NCI-H146 treated with DMSO at 0.1 percent for 48 hours (cell line): ENCODE measurements around the gene UCK1.
A peak's percentile ranks its signal among the peaks of the same experiment; 100 is the strongest.

ENCODE experiments used
- DNase-seq: peaks from one replicate; lab custom pipeline; 2025; ENCODE audit not compliant: unreplicated experiment; lab: John Stamatoyannopoulos, UW

UCK1 gene

DNA sequence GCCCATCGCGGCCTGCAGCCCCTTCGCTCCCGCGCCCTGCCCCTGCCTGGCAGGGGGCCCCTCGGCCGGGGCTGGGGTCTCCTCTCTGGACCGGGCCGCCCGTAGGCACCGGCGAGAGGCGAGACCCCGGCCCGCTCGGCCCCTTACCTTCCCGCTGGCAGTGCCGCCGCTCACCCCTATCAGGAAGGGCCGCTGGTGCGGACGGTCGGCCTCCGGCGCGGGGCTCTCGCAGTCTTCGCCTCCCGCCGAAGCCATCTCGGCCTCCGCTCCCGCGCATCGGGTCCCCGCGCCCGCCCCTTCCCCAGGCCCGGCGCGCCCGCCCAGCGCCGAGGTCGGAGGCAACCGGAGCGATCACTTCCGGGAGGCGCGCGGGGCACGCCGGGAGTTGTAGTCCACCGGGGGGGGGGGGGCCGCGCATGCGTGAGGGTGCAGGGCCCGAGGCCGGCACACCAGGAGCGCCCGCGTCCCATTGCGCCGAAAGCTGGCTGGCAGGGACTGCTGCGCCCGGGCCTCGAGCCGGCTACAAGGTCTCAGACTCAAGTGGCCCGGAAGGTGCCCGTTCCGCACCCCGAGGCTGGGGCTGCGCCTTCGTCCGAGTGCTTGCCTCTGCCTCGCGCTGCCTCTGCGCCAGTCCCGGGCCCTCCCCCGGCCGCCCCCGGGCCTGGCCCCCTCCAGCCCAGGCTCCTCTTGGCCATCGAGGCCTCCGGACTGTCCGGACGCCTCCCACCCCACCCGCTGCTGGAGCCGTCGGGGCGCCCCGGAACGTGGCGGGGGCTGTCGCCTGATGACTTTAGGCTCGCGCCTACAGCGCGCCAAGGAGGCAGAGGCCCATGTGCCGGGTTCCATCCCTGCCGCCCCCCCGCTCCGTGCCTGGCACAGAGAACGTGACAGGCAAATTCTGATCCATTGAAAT is at the start of gene UCK1:
Gene UCK1 (minus strand): TSS at position 344 of the 913 bp plus-strand sequence. CDS start 89 bp downstream, at position 255.
- peak; percentile 56 for DNase-seq

DNA sequence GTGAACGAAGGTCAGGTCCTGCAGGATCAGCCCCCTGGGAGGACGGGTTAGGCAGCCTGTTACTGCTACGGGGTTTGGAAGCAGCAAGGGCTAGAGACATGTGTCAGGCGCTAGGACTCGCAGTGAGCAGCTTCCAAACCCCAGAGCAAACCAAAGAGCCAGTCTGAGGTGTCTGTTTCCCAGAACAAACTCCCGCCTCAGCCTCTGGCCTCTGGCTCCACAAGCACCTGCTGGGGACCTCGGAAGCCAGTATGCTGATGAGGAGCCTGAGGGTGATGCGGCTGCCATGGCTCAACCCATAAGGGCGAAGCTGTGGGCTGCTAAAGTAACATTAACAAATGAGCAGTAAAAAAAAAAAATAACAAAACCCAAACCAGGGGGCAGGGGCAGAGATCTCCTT is 49.3 kb upstream of the UCK1 start:
- no peak for DNase-seq

DNA sequence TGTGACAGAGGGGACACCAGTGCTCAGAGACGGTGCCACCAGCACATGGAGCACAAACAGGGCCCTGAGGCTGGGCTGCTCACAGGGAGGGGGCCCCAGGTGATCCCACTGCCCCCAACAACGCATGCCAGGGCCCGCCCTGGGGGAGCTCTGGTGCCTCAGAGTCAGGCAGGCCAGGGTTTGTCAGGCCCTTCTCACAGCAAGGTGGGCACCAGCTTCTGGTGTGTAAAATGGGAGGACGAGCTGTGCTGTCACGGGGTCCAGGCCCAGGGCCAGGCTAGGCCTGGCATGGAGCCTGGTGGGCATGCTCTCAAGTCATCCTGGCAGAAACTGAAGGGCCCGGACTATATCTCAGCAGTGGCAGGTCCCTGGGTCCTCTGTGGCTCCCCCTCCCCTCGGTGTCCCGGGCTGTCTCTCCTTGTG is 48.7 kb upstream of the UCK1 start:
- no peak for DNase-seq

DNA sequence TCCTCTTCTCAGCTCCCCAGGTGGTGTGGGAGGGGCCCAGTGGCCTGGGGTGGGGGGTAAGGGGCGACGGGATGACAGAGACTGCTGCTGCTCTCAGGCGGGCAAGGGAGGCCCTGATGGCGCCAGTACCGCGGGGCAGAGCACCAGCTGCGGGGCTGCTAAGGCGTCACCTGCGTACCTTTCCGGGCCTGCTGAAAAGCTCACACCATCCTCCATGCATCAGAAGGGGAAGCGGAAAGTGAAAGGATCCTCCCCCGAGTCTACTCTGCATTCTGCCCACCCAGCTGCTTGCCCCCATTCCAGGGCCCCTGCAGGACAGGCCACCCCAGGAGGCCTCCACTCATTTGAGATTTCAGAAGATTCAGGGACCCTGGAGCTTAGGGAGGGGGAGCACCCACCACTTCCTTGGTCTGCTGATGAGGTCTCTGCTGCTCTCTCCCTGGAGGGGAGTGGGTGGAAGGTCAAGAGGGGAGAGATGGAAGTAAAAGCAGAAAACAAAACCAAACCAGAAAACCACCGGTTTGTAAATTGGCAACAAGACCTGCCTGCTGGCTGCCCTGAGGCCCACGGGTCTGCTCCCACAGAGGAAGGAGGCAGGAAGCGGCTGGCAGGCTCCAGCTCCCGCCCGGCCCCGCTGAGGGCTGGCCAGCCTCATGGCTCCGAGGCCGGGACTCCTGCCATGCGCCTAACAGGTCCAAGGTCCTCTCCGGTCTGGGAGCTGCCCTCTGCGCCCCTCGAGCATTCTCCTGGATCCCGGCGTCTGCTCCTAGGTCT is 47.9 kb upstream of the UCK1 start:
- no peak for DNase-seq

GRCh38 chr9:131578021-131578420 is 47.0 kb upstream of the UCK1 start:
- DNase-seq: no peak

DNA sequence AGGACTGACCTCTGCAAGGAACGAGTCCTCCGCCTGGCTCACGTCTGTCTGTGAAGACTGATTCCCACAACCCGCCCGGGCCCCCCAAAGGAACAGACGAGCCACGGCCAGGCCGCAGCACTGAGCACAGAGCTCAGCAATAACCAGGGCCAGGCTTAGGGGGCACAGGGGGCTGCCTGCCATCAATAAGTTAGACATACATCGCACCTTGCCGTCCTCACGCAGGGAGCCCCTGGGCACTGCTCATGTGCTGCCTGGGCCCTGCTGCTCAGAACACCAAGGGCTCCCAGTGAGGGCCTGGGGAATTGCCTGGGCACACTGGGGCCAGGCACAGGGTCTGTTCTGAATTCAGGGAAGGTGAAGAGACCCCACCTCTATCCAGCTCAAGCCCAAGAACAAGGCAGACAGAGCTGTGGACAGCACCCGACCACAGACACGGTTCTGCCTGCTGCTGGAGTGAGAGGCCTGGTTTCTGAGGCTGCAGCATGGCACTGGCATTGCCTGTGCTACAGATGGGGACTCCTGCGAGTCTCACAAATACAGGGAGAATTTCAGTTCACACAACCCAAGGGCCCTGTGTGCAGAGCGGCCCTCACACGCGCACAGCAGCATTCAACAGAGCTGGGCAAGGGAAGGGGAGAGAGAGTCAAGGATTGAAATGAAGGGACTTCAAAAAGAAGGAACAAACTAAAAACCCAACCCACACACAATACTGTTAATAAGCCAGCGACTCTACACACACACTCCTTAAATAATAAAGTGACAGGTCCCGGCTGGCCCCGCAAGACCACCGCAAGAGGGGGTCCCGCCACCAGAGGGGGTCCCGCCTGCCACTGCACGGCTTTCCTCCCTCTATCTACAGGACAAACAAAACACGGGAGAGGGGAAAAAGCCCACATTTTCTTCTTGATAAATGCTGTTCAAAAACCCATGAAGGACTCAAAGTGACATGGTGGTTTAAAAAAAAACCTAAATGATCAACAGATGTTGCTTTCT is 46.2 kb upstream of the UCK1 start:
- no peak for DNase-seq

- no peak for DNase-seq
Observed at GRCh38 chr9:131575946-131576853, 45.1 kb upstream of the UCK1 start.

GRCh38 chr9:131574730-131575640 is 43.9 kb upstream of the UCK1 start:
- DNase-seq: no peak

DNA sequence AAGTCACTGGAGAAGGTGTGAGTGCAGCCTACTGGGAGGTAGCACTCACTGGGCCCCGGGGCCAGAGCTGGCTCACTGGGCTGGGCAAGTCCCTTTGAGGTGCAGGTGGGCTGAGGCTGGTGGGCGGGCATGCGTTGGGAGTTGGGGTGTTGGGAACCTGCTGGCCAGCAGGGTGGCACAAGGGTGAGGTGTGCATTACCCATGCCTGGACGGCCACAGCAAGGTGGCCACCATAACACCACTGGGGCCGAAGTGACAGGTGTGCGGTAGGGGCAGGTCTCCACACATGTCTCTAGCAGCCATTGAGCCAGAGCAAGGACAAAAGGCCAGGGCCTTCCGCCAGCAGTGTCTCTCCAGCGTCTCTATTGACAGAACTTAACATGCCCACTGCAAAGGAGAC is 36.8 kb upstream of the UCK1 start:
- DNase-seq: no peak

DNA sequence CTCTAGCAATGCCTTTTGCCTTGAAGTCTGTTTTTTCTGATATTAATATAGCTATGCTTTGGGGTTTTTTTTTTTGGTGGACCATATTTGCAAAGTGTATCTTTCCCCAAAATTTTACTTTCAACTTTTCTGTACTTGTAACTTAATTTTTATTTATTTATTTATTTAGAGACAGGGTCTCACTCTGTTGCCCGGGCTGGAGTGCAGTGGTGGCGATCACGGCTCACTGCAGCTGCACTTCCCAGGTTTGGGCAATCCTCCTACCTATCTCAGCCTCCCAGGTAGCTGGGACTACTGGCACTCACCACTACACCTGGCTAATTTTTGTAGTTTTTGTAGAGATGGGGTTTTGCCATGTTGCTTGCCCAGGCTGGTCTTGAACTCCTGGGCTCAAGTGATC is 35.1 kb upstream of the UCK1 start:
- no peak for DNase-seq

DNA sequence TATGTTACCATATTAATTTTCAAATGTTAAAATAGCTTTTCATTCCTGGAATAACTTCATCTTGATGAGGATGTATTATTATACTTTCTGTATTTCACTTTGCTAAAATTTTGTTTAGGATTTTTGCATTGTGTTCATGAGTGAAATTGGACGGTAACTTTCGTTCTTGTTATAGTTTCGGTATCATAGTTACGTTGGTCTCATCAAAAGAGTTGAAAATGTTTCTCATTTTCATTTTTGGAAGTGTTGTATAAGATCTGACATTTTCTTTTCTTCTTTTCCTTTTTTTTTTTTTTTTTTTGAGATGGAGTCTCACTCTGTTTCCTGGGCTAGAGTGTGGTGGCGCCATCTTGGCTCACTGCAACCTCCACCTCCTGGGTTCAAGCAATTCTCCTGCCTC is 34.3 kb upstream of the UCK1 start:
- DNase-seq: no peak

DNA sequence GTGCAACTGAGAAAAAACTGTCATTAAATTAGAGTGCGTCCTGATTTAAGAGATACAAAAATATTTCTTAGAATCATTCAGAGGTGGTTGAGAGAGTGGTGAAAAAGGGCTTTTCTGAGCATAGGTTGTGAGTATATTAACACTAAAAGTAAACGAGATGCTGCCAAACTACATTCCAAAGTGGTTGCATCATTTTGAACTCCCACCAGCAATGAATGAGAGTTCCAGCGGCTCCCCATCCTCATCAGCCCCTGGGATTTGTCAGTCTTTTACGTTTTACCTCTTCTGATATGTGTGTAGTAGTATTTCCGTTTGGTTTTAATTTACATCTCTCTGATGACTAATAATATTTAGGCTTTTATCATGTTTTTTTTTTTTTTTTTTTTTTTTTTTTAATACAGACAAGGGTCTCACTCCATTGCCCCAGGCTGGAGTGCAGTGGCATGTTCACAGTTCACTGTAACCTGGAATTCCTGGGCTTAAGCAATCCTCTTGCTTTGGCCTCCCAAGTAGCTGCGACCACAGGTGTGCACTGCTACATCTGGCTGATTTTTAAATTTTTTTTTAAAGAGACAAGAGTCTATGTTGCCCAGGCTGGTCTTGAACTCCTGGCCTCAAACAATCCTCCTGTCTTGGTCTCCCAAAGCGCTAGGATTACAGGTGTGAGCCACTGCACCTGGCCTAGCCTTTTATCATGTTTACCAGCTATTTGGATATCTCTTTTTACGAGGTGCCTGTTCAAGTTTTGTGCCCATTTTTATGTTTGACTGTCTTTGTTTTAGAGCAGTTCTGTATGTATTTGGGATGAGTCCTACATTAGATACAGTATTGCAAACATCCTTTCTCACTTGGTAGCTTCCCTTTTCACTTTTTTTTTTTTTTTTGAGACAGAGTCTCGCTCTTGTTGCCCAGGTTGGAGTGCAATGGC is 31.2 kb upstream of the UCK1 start:
- DNase-seq: no peak

- DNase-seq: no peak
Observed at GRCh38 chr9:131559421-131560000, 28.4 kb upstream of the UCK1 start.

GRCh38 chr9:131557855-131558548 is 26.9 kb upstream of the UCK1 start:
- no peak for DNase-seq

DNA sequence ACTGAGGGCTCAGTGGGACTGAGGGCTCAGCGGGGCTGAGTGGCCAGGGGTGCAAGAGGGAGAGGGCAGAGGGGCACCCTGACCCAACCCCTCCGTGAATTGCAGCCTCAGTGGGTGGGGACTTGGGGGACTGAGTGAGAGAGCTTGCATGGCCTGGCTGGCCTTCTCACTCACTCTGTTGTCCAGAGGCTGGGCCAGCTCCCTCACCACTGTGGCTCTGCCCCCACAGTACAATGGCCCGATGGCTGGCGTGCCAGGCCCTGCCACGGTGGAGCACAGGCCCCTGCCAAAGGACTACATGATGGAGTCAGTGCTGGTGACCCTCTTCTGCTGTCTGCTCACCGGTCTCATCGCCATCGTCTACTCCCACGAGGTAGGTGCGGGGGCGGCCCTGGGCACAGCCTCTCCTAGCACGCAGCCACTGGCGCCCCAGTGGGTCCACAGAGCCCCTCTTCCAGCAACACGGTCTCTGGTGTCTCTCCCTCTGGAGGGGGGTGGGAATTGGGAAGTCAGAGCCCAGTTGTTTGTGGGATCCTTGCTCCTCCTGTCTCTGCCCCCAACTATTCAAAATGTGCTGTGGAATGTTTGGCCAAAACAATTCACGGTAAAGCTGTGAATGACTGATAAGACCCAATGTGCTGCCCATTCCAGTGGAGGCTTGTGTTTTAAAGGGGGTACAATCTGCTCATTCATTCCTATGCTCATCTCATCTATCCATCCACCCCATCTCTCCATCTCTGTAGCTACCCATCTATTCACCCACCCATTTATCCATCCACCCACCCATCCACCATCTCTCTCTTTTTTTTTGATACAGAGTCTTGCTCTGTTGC is 25.0 kb upstream of the UCK1 start:
- DNase-seq: no peak

GRCh38 chr9:131554843-131555351 is 23.8 kb upstream of the UCK1 start:
- DNase-seq: no peak
